HL-60 (cell line): Measurements from ENCODE around the gene CD36.

Source experiments
- CTCF ChIP-seq: IDR thresholded peaks from one replicate; pipeline ENCODE4 v1.5.1; 2011; ENCODE audit warnings: low read length, control low read depth, inconsistent platforms; ENCODE audit not compliant: insufficient read depth
- GABPA ChIP-seq: IDR thresholded peaks from 2 replicates; pipeline ENCODE4 v1.6.1; 2012; ENCODE audit warnings: low read depth
- POLR2AphosphoS5 ChIP-seq: IDR thresholded peaks from 2 replicates; pipeline ENCODE4 v1.6.1; 2012; ENCODE audit warnings: low read depth
- REST ChIP-seq: IDR thresholded peaks from 2 replicates; pipeline ENCODE4 v1.6.1; 2012; ENCODE audit warnings: low read depth; ENCODE audit not compliant: insufficient replicate concordance

- no peak for TF ChIP-seq CTCF
- no peak for TF ChIP-seq POLR2AphosphoS5
- TF ChIP-seq REST, result no peak
- TF ChIP-seq GABPA, result no peak
Observed at GRCh38 chr7:80653244-80653643, 14.8 kb downstream of the CD36 start.
